Fibroblast of villous mesenchyme (primary cell): ENCODE results near the gene VSIR. TPM values are rescaled to one million over a fixed set of nuclear protein-coding genes. Genes with fewer than 3 reads are reported as not detected.

Experiments used
- DNase-seq: peaks from one replicate; pipeline ENCODE4 v3.0.0-alpha.2; 2010; ENCODE audit warnings: low read depth
- H3K4me3 ChIP-seq: 2 replicates; pipeline ENCODE4 v1.5.1; 2011; ENCODE audit warnings: low read depth, mild to moderate bottlenecking, low read length
- total RNA-seq: library from RNA; depleted of rRNA; stranded (reverse); fragments of >200 nt; gene quantifications from 2 replicates; pipeline ENCODE4 v1.2.3, GENCODE V29; 2012
- TF ChIP-seq, protein P1 (sequence below): IDR thresholded peaks from 2 replicates; pipeline ENCODE4 v1.5.1; 2012; ENCODE audit warnings: low read depth, mild to moderate bottlenecking, low read length; ENCODE audit not compliant: insufficient read depth

VSIR gene
- total RNA-seq, 1 donor, result 57.4 TPM

DNA sequence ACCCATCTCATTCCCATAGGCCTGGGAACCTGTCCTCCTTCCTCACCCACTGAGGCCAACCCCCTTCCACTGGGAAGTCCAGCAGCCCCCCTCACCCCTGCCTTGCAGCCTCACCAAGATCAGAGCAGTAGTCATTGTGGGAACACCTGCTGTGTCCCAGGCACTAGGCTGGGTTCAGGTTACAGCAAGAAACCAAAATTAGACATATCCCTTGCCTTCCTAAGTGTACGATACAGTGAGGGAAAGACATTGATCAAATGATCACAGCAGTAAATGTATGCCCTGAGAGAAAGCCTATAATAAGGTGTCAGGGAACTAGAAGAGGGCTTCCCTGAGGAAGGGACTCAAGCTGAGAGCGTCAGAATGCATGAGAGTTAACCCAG, 36.8 kb downstream of the VSIR start:
- no peak overlapping the region for H3K4me3 ChIP-seq
- TF ChIP-seq, protein P1, sequence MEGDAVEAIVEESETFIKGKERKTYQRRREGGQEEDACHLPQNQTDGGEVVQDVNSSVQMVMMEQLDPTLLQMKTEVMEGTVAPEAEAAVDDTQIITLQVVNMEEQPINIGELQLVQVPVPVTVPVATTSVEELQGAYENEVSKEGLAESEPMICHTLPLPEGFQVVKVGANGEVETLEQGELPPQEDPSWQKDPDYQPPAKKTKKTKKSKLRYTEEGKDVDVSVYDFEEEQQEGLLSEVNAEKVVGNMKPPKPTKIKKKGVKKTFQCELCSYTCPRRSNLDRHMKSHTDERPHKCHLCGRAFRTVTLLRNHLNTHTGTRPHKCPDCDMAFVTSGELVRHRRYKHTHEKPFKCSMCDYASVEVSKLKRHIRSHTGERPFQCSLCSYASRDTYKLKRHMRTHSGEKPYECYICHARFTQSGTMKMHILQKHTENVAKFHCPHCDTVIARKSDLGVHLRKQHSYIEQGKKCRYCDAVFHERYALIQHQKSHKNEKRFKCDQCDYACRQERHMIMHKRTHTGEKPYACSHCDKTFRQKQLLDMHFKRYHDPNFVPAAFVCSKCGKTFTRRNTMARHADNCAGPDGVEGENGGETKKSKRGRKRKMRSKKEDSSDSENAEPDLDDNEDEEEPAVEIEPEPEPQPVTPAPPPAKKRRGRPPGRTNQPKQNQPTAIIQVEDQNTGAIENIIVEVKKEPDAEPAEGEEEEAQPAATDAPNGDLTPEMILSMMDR, result no peak
- DNase-seq, result no peak

DNA sequence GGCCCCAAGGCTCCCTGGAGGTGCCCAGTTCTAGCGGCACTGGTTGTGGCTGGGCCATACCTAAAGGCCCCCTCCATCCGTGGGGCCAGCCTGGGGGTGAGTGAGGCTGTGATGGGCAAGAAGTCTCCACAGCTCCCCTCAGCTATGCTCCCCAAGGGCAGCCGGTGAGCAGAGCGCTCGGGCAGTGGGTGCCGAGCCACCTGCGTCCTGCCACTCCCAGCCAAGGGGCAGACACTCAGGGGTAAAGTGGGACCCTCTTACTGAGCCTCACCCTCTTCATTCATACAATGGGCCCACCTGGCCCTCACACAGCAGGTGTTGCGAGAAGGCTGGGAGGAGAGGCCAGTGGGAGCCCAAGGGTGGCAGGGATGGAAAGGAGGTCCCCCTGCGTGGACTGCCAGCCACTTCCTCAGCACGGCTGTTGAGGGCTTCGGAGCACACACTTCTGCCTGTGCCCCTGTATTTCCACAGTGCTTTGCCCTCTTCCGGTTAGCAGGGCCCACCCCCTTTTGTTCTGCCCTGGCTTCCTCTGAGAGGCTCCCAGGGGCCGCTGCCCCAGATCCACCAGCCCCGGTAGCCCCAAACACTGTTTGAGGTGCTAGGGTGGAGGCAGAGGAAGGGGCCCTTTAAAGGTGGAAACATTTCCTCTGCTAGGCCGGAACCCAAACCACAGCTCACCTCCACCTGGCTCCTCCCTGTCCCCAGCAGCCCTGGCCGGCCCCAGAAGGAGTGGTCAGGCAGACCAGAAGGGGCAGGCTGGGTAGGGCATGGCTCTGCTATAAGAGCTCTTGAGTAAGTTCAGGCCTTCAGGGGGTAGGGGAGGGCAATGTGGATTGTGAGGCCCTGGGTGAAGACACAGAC, 37.4 kb downstream of the VSIR start:
- DNase-seq, result no peak
- TF ChIP-seq, protein P1, result no peak
- H3K4me3 ChIP-seq, result no peak overlapping the region

GRCh38 chr10:71734797-71735196, 38.5 kb downstream of the VSIR start:
- H3K4me3 ChIP-seq, result no peak overlapping the region
- no peak for DNase-seq
- TF ChIP-seq, protein P1, result no peak

DNA sequence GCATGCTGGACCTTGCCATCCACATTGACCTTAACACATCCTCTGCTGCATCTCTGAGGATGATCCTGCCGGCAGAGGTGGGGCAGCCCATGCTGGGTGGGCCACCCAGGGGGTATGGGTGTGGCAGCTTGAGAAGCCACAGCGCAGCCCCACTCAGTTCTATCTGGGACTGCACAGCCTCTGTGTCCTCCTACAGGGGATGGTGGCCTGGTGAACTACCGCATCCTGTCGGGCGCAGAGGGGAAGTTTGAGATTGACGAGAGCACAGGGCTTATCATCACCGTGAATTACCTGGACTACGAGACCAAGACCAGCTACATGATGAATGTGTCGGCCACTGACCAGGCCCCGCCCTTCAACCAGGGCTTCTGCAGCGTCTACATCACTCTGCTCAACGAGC, 41.5 kb downstream of the VSIR start:
- H3K4me3 ChIP-seq, result no peak overlapping the region
- TF ChIP-seq, protein P1, result no peak
- no peak for DNase-seq

- no peak overlapping the region for H3K4me3 ChIP-seq
- TF ChIP-seq, protein P1, result no peak
- no peak for DNase-seq
These were observed 44.1 kb downstream of the VSIR start for GRCh38 chr10:71729161-71729636.

- H3K4me3 ChIP-seq, result no peak overlapping the region
- TF ChIP-seq, protein P1, result no peak
- DNase-seq, result peak; percentile 50
These were observed 45.3 kb downstream of the VSIR start for GRCh38 chr10:71727738-71728737.
